ENCODE data around the gene COMP. TPM values are rescaled to one million over a fixed set of nuclear protein-coding genes. Genes with fewer than 3 reads are reported as not detected.
A peak's percentile ranks its signal among the peaks of the same experiment; 100 is the strongest.

The COMP gene
- total and polyA plus RNA-seq, 4 donors = 9.8 to 142 (median 15.1) TPM

DNA sequence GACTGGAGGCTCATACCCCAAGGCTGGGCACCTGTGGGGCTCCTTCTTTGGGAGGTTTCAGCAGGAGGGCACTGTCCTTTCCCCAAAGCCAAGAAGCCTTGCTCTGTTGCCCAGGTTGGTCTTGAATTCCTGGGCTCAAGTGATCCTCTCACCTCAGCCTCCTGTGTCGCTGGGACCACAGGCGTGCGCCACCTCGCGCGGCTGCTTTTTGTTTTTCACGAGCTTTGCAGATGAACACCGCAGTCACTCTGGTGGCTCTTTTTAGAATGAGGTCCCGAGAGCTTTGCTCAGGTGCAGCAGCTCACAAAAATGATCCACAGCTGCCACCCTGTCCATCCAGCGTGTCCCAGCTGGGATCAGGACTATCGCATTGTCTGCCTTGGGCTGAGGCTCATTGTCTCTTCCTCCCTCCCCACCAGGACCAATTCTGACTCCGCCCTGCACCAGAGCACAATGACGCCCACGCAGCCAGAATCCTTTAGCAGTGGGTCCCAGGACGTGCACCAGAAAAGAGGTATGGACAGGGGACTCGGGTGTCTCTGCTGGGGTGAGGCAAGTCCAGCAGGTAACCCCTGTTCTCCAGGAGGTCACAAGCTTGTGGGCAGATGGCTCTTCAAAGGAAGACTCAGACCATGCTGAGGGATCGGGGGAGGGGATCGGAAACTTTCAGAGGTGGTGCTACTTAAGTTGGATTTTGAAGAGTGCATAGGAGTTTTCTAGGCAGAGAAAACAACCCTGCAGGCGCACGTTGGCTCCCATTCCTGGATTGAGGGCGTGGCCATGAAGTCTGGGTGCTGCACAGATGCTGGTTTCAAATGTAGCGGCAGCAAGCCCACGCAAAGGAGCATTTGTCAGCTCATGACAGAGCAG is 41.5 kb downstream of the COMP start:
- Histone ChIP-seq H3K27me3 (ENCODE audit: control insufficient read depth in 1 of 2, insufficient read depth in 2 of 2, low read length in 1 of 2) (no peaks in the 10 kb centered on the region), H3K4me3 (ENCODE audit: low read length in 2 of 2) (no peak overlapping the region), H3K27ac (ENCODE audit: low read depth in 1 of 2, low read length in 2 of 2) (no peak overlapping the region), H3K9me3 (ENCODE audit: control insufficient read depth, low read length) (no peaks in the 10 kb centered on the region), H3K4me1 (ENCODE audit: control insufficient read depth in 1 of 2, insufficient read depth in 2 of 2, low read length in 2 of 2) (no peaks in the 10 kb centered on the region), H3K36me3 (ENCODE audit: control insufficient read depth in 1 of 2, insufficient read depth in 2 of 2, low read length in 1 of 2) (peaks cover 0 to 1% of the 10 kb centered on the region in 2 donors)
- intact Hi-C loops (cut with DNase I) = no loop called here
- ATAC-seq (ENCODE audit: low FRiP score) = no peak
- WGBS, 2 donors = 91 to 95% methylated on average over 20 to 23 of the region's 23 CpGs
- DNase-seq = no peak

DNA sequence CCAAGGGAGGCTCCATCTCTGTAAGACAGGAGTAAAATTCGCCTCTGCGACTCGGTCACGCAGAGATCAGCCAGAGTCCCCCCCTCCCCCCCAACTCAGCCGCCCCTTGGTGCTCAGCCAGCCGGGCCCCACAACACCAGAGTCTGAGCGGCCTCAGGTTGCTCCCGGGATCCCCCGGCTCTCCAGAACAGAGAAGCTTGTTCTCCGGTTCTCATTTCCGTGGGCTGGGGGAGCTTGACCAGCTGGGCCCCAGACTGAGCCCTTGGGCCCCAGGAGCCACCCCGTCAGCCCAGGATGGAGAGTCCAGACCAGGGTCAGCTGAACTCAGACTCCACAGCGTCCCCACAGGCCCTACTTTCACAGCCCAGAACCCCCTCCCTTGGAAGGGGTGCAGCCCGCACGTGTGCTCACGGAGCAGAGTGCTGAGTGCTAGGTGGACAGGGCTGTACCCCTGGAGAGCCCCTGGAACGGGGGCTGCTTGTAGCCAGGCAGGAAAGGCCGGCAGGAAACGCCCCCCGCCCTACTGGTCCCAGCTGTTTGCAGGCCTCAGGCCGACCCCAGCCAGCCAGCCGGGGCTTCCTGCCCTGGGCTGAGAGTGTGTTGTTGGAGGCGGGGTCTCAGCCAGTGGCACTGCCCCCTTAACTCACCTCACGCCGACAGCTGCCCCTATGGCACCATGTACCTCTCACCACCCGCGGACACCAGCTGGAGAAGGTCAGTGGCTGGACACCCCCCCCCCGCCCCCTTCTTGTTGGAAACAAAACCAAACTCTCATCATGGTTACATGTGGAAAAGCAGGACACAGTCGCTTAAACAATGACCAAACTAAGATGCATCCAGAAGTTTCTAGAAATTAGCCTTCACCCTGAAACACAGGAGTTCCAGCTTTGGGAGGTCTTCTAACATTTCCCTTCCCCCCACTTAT is 44.4 kb downstream of the COMP start:
- no peak for DNase-seq
- no peak overlapping the region for H3K27ac ChIP-seq (ENCODE audit: low read depth in 1 of 2, low read length in 2 of 2)
- WGBS, 2 donors = 88% methylated on average over 28 to 29 of the region's 29 CpGs

DNA sequence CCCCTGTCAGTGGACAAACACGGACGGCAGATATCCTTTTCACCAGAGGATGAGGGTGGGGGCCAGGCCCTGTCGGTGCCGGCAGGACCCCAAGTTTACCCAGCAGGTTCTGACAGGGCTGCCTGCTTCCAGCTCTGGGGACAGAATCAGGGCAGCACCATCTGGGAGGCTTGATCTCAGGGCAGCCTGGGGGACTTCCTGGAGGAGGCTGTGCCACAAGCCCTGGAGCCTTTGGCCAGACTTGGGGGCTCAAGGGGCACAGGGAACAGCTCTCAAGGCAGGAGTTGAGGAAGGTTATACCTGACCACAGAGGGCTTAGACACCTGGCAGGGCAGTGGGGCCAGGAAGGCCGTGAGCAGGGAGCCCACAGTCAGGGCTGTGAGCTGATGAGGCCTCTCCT is 45.2 kb downstream of the COMP start:
- ATAC-seq (ENCODE audit: low FRiP score) (no peak), DNase-seq (no peak)
- Histone ChIP-seq H3K27me3 (ENCODE audit: control insufficient read depth in 1 of 2, insufficient read depth in 2 of 2, low read length in 1 of 2) (no peaks in the 10 kb centered on the region), H3K27ac (ENCODE audit: low read depth in 1 of 2, low read length in 2 of 2) (no peak overlapping the region), H3K36me3 (ENCODE audit: control insufficient read depth in 1 of 2, insufficient read depth in 2 of 2, low read length in 1 of 2) (no peaks in the 10 kb centered on the region), H3K9me3 (ENCODE audit: control insufficient read depth, low read length) (no peaks in the 10 kb centered on the region), H3K4me1 (ENCODE audit: control insufficient read depth in 1 of 2, insufficient read depth in 2 of 2, low read length in 2 of 2) (no peaks in the 10 kb centered on the region), H3K4me3 (ENCODE audit: low read length in 2 of 2) (no peak overlapping the region)
- intact Hi-C loops (cut with DNase I) = no loop called here
- 91 to 93% methylated on average over 5 of the region's 5 CpGs for WGBS, 2 donors

More for the DNA sequence above, 44.4 kb downstream of the COMP start:
- intact Hi-C loops (cut with DNase I) = no loop called here
- Histone ChIP-seq H3K4me1 (ENCODE audit: control insufficient read depth in 1 of 2, insufficient read depth in 2 of 2, low read length in 2 of 2) (no peaks in the 10 kb centered on the region), H3K9me3 (ENCODE audit: control insufficient read depth, low read length) (no peaks in the 10 kb centered on the region), H3K4me3 (ENCODE audit: low read length in 2 of 2) (no peak overlapping the region), H3K27me3 (ENCODE audit: control insufficient read depth in 1 of 2, insufficient read depth in 2 of 2, low read length in 1 of 2) (no peaks in the 10 kb centered on the region), H3K36me3 (ENCODE audit: control insufficient read depth in 1 of 2, insufficient read depth in 2 of 2, low read length in 1 of 2) (peaks cover 0 to 1% of the 10 kb centered on the region in 2 donors)
- ATAC-seq (ENCODE audit: low FRiP score) = no peak

- no peaks in the 10 kb centered on the region for H3K4me1 ChIP-seq (ENCODE audit: control insufficient read depth in 1 of 2, insufficient read depth in 2 of 2, low read length in 2 of 2)
- no peak overlapping the region for H3K27ac ChIP-seq (ENCODE audit: low read depth in 1 of 2, low read length in 2 of 2)
- ATAC-seq (ENCODE audit: low FRiP score) (no peak), DNase-seq (no peak)
- H3K9me3 ChIP-seq (ENCODE audit: control insufficient read depth, low read length) = no peaks in the 10 kb centered on the region
- H3K36me3 ChIP-seq (ENCODE audit: control insufficient read depth in 1 of 2, insufficient read depth in 2 of 2, low read length in 1 of 2) = no peaks in the 10 kb centered on the region
- intact Hi-C loops (cut with DNase I) = no loop called here
- WGBS, 2 donors = 94 to 95% methylated on average over 26 of the region's 26 CpGs
- H3K27me3 ChIP-seq (ENCODE audit: control insufficient read depth in 1 of 2, insufficient read depth in 2 of 2, low read length in 1 of 2) = no peaks in the 10 kb centered on the region
- H3K4me3 ChIP-seq (ENCODE audit: low read length in 2 of 2) = no peak overlapping the region
Measured at GRCh38 chr19:18745012-18745735, 45.9 kb downstream of the COMP start.

GRCh38 chr19:18743784-18744418 is 47.2 kb downstream of the COMP start:
- 96% methylated on average over 34 to 36 of the region's 36 CpGs for WGBS, 2 donors
- Histone ChIP-seq H3K27me3 (ENCODE audit: control insufficient read depth in 1 of 2, insufficient read depth in 2 of 2, low read length in 1 of 2) (no peaks in the 10 kb centered on the region), H3K27ac (ENCODE audit: low read depth in 1 of 2, low read length in 2 of 2) (no peak overlapping the region), H3K9me3 (ENCODE audit: control insufficient read depth, low read length) (no peaks in the 10 kb centered on the region), H3K4me1 (ENCODE audit: control insufficient read depth in 1 of 2, insufficient read depth in 2 of 2, low read length in 2 of 2) (no peaks in the 10 kb centered on the region), H3K4me3 (ENCODE audit: low read length in 2 of 2) (no peak overlapping the region), H3K36me3 (ENCODE audit: control insufficient read depth in 1 of 2, insufficient read depth in 2 of 2, low read length in 1 of 2) (no peaks in the 10 kb centered on the region)
- ATAC-seq (ENCODE audit: low FRiP score) (no peak), DNase-seq (no peak)
- intact Hi-C loops (cut with DNase I) = no loop called here

DNA sequence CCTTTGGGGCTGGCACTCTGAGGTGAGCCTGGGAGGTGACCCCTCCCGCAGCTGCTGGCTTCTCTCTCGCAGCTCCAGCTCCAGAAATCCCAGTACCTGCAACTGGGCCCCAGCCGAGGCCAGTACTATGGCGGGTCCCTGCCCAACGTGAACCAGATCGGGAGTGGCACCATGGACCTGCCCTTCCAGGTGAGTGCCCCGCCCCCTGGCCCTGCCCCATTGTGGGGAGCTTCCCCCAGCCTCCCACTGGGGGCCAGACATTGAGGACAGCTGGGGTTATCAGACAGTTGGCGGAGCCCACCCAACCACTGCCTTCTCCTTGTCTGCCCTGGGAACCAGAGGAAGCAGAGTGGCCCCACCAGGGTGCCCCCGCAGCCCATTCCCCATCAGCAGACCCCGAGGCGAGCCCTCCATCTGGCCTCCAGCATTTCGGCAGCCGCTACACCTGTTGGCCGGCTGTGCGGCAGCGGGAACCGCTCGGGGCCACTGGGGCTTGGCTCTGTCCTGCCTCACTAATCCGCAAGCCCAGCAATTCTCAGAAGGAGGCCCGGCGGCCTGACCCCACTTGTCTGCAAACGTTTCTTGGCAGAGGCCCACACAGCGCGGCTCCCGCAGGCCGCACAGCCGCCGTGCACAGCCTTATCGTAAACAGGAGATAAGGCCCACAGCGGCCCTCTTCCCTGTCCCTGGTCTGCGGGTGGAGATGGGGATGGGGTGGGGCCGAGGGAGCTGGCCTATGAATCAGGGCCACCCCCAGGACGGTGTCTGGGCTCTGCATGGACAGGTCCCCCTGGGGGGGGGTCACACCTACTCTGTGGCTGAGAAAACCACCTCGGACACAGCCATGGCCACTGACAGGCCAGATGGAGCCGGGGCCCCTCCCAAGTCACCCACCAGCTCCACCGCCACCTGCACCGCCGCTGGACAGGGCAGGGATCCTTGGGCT is 48.0 kb downstream of the COMP start:
- H3K4me3 ChIP-seq (ENCODE audit: low read length in 2 of 2) = no peak overlapping the region
- H3K27ac ChIP-seq (ENCODE audit: low read depth in 1 of 2, low read length in 2 of 2) = no peak overlapping the region
- no peaks in the 10 kb centered on the region for H3K9me3 ChIP-seq (ENCODE audit: control insufficient read depth, low read length)
- WGBS, 2 donors = 76 to 82% methylated on average over 38 of the region's 38 CpGs
- H3K27me3 ChIP-seq (ENCODE audit: control insufficient read depth in 1 of 2, insufficient read depth in 2 of 2, low read length in 1 of 2) = no peaks in the 10 kb centered on the region
- intact Hi-C loops (cut with DNase I) = no loop called here
- peak; percentile 37 for ATAC-seq (ENCODE audit: low FRiP score)
- no peaks in the 10 kb centered on the region for H3K4me1 ChIP-seq (ENCODE audit: control insufficient read depth in 1 of 2, insufficient read depth in 2 of 2, low read length in 2 of 2)
- no peak for DNase-seq
- no peaks in the 10 kb centered on the region for H3K36me3 ChIP-seq (ENCODE audit: control insufficient read depth in 1 of 2, insufficient read depth in 2 of 2, low read length in 1 of 2)

- H3K9me3 ChIP-seq (ENCODE audit: control insufficient read depth, low read length) = no peaks in the 10 kb centered on the region
- ATAC-seq (ENCODE audit: low FRiP score) (no peak), DNase-seq (no peak)
- no peaks in the 10 kb centered on the region for H3K36me3 ChIP-seq (ENCODE audit: control insufficient read depth in 1 of 2, insufficient read depth in 2 of 2, low read length in 1 of 2)
- no peak overlapping the region for H3K27ac ChIP-seq (ENCODE audit: low read depth in 1 of 2, low read length in 2 of 2)
- H3K4me1 ChIP-seq (ENCODE audit: control insufficient read depth in 1 of 2, insufficient read depth in 2 of 2, low read length in 2 of 2) = no peaks in the 10 kb centered on the region
- H3K27me3 ChIP-seq (ENCODE audit: control insufficient read depth in 1 of 2, insufficient read depth in 2 of 2, low read length in 1 of 2) = no peaks in the 10 kb centered on the region
- no peak overlapping the region for H3K4me3 ChIP-seq (ENCODE audit: low read length in 2 of 2)
- intact Hi-C loops (cut with DNase I) = no loop called here
- 86 to 90% methylated on average over 14 of the region's 14 CpGs for WGBS, 2 donors
Measured at GRCh38 chr19:18742324-18742723, 48.8 kb downstream of the COMP start.
